GM12865 (cell line): ENCODE measurements around the gene MBNL2.

ENCODE experiments used
- DNase-seq: peaks from one replicate; pipeline ENCODE4 v3.0.0; 2010; ENCODE audit warnings: low read depth
- H3K4me3 ChIP-seq: 2 replicates; pipeline ENCODE4 v1.5.1; 2011; ENCODE audit warnings: mild to moderate bottlenecking, low read depth, low read length, control low read depth
- TF ChIP-seq, protein P1 (sequence below): IDR thresholded peaks from 2 replicates; pipeline ENCODE4 v1.5.1; 2011; ENCODE audit warnings: low read length, control low read depth, low read depth, inconsistent platforms; ENCODE audit not compliant: insufficient read depth; ENCODE audit errors: missing control alignments

Gene MBNL2

DNA sequence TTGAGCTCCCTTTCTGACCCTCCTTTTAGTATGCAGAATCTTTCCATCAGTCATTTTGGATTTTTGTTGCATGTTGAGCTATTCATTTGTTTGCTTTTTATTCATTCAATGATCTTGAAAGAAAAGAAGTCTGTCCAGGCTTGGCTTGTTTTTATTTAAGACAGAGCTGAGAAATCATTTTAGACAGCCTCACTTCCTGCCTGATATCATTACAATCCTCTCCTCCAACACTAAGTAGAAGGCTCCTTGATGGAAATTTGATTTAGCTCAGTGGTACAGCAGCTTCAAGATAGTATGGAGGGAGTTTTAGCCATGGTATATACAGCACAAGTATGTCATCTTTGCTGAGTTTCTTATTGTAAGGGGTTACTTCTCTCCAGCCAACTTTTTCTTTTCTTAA is 28.4 kb downstream of the MBNL2 start:
- no peak for DNase-seq
- no peak overlapping the region for H3K4me3 ChIP-seq
- TF ChIP-seq, protein P1, sequence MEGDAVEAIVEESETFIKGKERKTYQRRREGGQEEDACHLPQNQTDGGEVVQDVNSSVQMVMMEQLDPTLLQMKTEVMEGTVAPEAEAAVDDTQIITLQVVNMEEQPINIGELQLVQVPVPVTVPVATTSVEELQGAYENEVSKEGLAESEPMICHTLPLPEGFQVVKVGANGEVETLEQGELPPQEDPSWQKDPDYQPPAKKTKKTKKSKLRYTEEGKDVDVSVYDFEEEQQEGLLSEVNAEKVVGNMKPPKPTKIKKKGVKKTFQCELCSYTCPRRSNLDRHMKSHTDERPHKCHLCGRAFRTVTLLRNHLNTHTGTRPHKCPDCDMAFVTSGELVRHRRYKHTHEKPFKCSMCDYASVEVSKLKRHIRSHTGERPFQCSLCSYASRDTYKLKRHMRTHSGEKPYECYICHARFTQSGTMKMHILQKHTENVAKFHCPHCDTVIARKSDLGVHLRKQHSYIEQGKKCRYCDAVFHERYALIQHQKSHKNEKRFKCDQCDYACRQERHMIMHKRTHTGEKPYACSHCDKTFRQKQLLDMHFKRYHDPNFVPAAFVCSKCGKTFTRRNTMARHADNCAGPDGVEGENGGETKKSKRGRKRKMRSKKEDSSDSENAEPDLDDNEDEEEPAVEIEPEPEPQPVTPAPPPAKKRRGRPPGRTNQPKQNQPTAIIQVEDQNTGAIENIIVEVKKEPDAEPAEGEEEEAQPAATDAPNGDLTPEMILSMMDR = no peak

DNA sequence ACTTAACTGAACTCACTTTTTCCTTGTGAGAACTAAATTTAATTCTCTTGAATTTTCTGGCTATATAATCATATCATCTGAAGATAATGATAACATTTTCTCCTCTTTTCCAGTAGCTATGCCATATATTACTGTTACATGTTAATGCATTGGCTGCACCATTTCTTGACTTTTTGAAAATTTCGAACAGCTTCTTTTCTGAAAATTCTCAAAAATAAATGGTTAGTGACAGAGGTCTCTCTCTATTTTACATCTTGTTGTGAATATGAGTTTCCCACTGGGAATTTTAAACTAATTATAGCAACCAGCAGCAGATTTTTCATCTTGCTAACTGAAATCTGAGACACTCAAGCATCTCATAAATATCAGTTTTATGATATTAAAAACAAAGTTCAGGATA is 30.6 kb downstream of the MBNL2 start:
- DNase-seq = no peak
- no peak overlapping the region for H3K4me3 ChIP-seq
- TF ChIP-seq, protein P1 = no peak

DNA sequence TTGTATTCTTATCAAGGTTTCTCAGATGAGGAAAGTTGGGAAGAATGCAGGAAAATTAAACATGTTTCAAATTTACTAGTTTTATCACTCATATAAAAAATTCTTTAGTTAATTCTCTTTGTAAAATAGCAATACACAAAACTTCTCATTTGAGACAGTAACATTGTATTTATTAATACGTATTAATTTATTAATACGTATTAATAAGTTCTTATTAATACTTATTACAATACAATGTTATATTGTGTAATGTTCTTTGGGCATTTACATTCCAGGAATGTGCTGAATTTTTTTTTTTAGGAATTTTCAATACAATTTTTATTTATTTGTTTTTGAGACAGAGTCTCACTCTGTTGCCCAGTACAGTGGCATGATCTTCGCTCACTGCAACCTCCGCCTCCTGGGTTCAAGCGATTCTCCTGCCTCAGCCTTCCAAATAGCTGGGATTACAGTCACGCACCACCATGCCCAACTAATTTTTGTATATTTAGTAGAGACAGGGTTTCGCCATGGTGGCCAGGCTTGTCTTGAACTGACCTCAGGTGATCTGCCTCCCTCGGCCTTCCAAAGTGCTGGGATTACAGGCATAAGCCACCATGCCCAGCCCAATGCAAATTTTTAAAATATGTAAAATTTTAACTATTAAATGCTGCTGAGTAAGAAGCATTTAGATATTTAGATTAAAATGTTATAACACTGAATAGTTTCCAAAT is 31.6 kb downstream of the MBNL2 start:
- no peak overlapping the region for H3K4me3 ChIP-seq
- TF ChIP-seq, protein P1 = no peak
- DNase-seq = no peak

DNA sequence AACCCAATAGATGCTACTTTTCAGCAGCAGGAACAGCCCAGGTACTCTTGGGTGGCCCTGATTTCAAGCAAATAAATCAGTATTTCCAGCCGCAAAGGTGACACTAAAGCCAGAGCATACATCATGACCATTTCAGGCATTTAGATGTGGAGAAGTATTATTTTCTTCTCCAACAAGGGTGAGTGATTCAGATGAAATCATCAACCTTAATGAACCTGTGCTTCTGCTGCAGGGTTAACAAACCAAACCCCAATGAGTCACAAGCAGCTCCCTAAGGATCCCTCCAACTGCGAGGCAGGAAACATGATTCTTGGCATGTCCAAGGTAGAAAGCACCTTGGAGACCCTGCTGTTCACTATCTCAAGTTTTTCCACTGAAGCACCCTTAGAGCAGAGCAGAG is 32.7 kb downstream of the MBNL2 start:
- TF ChIP-seq, protein P1 = no peak
- no peak overlapping the region for H3K4me3 ChIP-seq
- no peak for DNase-seq

DNA sequence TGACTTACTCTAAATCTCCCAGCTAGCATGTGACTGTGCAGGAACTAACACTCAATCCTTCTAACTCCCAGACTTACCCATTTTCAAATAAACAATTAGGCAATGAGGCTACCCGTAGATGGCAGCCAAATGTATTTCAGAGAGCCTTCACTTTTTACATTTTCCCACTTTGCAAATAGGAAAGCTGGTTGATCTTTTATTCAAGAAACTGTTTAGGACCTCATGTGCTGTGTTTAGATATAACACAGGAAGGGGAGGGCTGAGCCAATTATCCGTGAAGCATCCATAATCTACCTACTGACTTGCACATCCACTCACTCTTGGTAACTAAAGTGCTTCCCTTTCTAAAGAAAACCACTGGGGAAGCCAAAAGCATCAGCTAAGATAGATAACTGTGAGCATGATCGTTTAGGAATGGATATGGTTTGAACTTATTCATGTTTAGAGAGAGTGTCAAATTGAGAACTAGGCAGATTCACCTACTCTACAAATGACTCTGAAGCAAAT is 33.4 kb downstream of the MBNL2 start:
- H3K4me3 ChIP-seq = no peak overlapping the region
- TF ChIP-seq, protein P1 = no peak
- DNase-seq = no peak

DNA sequence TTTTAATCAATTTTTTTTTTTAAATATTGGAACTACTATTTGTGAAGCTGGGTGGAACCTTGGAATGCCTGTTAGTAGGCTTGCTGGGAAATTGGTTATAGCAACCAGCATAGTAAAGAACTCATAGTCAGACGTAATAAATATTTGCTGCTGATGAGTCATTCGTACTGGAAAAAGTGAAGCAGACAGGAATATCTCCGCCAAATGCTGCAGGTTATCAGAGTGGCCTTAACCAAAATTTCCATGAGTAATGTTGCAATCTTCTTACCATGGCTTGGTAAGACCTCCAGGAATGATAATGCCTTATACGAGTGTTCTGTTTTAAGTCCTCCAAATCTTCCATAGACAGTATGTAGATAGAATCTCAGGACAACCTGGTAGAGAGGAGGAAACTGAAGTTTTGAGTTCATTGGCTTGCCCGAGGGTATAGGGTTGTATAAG is 34.2 kb downstream of the MBNL2 start:
- DNase-seq = no peak
- TF ChIP-seq, protein P1 = no peak
- no peak overlapping the region for H3K4me3 ChIP-seq
